IPS-NIHi7 (cell line): ENCODE results near the gene CDCA5.

ENCODE experiments used
- DNase-seq: peaks from one replicate; pipeline ENCODE4 v3.0.0; 2012; ENCODE audit warnings: mixed read lengths; ENCODE audit errors: extremely low spot score

The CDCA5 gene, protein sequence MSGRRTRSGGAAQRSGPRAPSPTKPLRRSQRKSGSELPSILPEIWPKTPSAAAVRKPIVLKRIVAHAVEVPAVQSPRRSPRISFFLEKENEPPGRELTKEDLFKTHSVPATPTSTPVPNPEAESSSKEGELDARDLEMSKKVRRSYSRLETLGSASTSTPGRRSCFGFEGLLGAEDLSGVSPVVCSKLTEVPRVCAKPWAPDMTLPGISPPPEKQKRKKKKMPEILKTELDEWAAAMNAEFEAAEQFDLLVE

DNA sequence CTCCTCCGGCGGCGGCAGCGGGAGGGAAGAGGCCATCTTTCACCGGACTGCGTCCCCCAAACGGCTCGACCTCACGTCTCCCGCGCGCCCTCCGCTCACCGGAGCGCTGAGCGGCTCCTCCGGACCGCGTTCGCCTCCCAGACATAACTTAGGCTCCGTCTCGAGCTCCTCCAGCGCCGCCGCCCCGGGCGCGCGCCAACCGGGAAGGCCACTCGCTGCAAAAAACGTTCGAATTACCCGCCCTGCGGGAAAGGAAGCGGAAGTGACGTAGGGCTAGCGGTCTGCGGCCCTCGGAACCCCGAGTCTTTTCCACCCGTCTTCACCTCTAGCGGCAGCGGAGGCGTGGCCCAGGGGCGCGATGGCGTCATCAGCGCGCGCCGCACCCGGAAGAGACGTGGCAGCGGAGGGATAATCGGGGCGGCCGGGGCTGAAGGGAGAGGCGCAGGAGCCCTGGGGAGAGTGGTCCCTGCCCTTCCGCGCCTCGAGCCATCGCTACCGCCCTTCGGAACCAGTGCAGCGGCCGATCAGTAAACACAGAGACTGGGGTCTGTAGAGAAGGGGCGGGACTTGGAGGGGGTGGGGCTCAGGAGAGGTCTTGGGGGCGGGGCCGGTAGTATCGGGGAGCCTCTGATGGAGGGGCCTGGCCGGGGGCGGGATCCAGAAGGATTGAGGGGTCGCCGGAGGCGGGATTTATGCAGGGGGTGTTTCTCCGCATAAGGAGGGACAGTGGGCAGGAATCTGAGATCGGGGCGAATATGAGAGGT lies at the start of gene CDCA5, which contains the start of gene ZFPL1:
Gene CDCA5 (minus strand): TSS at position 207 of the 764 bp plus-strand sequence. CDS start 62 bp downstream, at position 145.
Gene ZFPL1 (plus strand): TSS at position 389 of the 764 bp plus-strand sequence. CDS start 477 bp downstream, outside the sequence.
- peak; percentile 99 for DNase-seq

DNA sequence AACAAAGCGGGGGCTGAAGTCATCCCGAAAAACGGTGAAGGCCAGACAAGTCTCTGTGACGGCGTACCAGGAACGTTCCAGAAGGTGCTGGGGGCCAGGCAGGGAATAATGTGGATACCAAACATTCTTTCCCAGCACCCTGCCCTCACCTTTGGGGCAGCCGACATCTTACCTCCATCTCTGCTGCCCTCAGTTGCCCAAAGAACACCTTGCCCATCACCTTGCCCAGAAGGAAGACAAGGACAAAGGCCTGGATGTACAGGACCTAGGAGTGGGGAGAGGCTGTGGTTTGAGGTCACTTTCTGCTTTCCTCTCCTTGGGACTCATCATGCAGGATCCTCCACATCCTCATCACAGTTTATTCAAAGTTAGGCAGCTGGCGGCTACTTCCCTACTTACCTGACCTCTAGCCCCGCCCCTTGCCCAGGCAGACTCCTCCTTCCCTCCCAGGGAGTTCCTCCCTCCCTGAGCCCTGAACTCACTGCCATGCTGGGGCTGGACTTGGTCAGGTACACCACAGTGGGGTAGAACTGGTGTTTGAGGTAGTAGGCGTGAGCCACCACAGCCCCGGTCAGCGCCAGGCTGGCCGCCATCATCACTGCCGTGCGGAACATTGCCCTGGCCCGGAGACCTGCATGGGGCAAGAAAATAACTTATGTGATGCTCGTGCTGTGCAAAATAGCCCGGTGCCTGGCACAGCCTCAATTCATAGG lies 49.3 kb upstream of the CDCA5 start:
- DNase-seq: peak; percentile 70

DNA sequence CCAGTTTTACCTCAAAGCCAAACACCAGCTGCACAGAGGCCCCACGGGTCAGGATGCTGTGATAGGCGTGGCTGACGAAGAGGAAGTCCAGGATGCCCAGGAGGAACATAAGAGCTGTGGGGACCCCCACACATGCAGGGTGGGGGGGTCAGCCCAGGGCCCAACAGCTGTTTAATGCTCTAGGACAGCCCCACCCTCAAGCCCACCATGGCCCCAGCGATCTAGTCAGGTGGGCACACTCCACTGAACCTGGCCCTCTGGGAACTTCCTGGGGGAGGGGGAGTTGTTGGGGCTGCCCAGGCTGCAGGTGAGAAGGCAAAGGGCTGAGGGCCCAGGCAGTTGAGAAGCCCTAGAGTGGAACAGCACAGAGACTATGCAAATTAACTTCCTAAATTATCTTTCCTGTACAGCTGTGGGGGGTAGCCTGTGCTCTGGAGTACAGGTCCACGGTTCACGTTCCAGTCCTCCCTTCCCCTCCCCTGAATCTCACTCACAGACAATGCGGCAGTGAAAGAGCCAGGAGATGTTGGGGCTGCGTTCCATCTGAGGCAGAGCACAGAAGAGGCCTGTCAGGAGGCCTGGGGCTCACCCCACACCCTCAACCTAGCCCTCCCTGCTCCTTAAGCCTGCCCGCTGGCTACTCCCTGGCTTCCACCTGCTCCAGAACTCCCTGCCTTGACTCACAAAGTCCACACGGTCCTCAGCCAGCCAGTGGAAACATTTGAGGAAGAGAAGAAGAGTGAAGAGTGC lies 48.6 kb upstream of the CDCA5 start:
- DNase-seq: no peak

DNA sequence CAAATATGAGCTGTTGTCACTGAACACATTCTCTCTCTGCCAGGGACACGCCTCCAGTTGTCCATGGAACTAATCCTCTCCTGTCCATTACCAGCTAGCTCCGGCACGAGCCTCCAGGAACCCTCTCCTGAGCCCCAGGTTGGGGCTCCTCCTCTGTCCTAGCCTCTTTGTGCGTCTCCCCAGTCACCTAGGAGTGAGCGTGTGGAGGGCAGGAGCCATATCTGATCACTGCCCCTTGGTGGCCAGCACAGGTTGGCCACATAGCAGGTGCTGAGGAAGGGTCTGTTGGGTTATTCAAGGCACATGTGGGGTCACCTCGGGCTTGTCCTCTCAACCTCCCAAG lies 48.0 kb upstream of the CDCA5 start:
- DNase-seq: no peak

DNA sequence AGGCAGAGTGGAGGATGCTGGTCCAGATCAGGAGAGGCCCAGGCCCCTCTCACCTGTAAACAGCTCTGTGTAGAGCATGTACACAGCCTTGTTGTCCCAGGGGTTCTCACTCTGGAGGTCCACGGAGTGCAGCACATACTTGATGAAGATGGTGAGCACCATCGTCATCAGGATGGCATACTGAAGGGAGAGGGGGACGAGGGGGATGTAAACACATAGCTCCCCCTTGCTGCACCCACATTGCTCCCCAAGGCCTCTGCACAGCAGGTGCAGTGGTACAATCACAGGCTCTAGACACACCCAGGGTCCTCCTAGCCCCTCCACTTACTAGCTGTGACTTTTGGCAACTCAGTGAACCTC lies 47.6 kb upstream of the CDCA5 start:
- no peak for DNase-seq

DNA sequence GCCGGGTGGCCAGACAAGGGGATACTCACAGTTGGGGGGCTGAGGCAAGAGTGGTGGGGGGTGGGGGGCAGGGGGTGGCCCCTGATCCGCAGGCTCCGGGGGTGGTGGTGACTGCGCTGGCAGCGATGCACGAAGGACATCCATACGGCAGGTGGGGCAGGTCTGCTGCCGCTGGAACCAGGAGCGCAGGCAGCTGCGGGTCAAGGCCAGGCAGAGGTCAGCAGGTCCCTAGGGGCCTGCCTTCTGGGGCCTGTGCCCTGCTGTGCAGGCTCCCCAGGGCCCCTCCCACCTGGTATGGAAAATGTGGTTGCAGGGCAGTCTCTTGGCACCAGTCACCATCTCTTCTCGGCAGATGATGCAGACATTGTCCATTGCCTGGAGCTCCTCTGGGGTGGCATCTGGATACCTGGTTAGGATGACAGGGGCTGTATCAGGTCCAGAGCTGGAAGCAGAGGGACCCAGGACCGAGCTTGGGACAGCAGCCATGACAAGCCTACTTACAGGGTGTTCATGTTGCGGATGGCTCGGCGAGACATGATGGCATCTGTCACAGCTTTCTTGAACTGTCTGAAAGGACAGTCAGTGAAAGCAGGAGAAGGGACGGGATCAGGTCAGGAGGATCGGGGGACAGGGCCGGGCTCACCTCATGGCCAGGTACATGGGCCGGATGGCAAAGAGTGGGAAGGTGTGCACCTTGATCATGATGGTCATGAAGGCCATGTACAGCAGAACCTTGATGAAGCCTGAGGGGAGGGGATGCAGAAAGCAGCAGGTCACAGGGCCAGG lies 47.0 kb upstream of the CDCA5 start:
- DNase-seq: no peak

DNA sequence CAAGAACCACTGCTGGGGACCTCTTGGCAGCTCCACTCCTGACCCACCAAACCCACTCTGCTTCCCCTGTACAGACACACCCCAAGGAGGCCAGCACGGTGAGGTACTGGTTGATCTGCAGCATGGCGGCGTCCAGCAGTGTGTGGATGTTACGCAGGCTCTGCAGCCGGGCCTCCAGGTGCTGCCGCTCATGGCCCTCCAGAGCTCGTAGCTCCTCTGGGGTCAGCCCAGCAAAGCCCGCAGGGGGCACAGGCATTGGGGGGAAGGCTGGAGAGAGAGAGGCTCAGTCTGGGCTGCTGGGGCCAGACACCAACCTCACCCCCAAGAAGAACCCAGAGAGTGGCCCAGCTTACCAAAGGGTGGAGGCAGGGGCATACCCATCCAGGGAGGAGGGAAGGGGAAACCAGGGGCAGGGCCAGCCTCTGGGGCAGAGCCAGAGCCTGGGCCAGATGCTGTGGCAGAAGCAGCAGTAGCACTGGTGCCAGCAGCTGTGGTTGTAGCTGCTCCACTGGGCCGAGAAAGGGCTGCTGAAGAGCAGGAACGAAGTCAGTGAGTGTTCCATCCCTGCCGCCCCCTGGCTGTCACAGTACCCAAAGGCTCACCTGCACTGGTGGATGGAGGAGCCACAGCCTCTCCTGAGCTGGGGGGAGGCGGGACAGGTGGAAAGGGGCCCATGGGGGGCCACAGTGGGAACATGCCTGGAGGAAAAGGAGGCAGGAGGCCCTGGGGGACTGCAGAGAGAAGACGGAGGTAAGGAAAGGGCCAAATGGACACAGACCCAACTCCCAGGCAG lies 46.0 kb upstream of the CDCA5 start:
- no peak for DNase-seq

DNA sequence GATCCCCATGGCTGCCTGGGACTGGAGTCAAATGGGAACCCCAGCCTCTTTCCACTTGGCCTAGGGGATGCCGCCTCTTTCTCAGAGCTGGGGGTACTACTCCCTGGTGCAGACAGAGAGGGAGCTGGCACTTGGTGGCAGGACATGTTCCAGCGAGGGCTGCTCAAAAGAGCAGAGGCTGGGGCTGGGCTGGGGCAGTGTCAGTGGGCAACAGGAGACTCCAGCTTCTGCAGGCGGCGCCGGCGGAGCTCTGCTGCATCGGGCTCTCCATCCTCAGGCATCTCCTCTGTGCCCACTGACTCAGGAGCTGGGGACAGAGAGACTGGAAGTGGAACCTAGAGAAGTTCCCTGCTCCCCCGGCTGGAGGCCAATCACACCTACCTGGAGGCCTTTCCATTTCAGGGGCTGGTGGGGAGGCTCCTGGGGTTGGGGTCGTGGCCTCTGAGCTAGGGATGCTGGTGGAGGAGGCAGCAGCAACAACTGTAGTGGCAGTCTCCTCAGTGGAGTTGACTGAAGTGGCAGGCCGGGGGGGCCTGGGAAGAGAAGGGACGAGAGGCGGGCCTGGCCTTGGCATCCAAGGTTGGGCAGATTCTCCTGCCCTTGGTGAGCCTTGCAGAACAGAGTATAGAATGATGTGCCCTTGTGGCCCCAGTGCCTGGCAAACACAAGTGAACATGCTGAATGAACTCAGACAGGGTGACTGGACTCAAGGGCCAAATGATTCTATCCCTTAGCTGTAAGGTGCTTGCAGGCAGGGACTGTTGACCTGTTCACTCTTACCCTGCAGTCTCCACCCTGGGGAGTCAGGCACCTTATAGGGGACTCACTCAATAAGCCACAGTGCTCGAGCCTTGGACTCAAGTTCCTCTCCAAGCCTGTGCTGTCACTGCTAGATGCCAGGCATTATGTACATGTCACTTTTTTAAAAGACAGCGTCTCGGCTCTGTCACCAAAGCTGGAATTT lies 44.6 kb upstream of the CDCA5 start:
- no peak for DNase-seq

DNA sequence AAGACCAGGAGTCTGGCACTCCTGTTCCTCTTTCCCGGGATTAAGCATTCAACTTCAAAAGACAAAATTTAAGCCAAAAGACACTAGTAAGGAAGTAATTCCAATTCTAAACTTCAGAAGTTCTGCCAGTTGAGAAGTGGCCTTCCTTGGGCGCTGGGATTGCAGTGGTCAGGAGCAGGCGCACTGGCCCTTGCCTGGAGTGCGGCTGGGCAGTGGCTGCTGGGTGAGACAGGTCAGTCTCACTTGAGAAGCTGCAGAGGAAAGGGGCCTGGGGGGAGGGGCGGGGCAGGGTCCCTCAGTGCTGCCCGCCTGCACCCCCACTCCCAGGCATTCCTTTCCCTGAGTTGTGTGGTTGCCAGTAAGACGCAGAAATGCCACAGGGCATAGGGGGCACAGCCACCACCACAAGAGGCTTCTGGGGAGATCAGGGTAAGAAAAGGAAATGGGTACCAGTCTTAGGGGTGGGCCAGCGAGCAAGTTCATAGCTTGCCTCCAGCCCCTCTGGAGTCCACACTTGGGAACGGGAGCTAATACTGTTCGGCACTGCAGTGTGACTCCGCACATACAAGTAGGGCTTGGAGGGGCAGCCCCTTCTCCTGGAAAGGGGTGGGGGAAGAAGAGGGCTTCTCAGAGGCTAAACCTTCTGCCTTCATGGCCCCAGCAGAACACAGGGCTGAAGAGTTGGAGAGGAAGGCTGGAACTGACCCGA lies 43.8 kb upstream of the CDCA5 start:
- DNase-seq: no peak

DNA sequence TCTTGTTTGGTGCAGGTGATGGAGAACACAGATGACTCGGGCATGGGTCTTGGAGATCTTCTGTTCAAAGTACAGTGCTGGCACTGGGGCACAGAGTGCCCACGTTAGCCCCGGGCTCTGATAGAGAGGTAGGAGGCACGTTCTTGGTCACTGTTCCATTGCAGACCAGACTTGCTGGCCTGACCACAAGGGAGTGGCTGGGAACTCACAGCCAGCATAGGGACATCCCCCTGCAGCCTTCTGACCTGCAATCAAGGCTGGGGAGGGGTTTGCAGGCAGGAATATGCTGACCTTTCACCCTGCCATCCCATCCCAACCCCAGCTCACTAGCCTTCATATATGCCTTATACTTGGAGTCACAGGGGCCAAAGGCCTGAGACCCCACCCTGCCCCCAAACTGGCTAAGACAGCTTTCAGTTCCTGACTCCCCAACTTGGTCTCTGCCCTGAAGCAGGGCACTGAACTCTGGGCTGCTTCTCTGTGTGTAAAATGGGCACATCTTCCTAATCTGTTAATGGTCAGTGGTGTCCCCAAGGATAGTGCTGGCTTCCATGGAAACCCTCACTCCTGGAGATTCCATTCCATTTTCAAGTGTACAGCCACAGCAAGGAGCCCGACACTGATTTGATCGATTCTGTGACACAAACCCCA lies 42.9 kb upstream of the CDCA5 start:
- DNase-seq: no peak

DNA sequence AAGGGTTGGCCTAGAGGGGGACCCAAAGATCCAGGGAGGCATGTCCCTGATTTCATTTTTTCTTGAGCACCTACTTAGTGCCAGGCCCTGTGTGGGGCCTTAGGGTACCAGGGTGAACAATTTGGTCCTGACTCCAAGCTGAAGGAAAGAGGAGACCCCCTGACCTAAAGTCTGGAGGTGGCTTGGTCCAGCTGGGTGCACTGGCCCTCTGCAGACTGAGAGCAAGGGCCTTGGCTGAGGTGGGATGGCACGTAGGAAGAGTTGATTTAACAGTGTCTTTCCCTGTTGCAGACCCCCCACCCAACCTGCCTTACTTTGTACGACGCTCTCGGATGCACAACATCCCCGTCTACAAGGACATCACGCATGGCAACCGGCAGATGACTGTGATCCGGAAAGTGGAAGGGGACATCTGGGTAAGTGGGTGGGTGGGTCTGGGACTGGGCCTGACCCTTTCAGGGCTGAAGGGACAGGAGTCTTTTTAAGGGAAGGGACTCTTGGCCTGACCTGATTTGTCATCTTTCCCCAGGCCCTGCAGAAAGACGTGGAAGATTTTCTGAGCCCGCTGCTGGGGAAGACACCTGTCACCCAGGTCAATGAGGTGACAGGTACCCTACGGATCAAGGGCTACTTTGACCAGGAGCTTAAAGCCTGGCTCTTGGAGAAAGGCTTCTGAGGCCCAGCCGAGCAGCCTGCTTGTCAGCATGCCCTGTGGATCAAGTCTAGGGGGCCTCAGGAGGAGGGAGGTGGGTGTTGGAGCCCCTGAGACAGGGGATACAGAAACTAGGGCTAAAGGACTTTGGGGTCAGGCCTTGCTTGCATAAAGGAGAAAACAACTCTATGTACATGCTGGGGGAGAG lies 41.6 kb upstream of the CDCA5 start:
- DNase-seq: no peak

DNA sequence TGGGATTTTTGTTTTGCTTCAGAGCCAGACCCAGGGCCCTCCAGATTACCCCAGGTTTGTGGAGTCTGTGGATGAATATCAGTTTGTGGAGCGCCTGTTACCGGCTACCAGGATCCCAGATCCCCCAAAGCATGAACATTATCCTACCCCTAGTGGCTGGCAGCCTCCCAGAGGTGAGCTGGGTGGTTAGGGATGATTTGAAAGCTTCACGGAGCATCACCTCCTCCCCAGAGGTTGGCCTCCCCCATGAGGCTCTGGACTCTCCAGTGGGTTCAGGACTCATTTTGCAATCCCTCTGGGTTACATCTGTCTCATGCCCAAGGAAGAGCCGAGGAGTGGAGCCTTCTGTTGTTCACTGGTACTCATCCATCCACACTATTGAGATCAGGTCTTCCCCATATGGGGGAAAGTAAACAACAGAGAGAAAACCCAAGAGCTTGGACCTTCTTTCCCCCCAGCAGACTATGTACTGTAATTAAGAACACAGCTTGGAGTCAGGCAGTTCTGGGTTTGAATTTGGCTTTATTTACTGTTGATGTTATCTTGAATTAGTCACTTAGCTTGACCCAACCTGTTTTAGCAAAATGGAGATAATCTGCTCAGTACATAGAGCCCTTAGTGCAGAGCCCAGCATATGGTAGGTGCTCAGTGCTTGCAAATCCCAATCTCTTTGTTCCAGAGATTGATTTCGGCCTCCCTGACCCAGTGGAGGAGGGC lies 40.8 kb upstream of the CDCA5 start:
- DNase-seq: no peak

DNA sequence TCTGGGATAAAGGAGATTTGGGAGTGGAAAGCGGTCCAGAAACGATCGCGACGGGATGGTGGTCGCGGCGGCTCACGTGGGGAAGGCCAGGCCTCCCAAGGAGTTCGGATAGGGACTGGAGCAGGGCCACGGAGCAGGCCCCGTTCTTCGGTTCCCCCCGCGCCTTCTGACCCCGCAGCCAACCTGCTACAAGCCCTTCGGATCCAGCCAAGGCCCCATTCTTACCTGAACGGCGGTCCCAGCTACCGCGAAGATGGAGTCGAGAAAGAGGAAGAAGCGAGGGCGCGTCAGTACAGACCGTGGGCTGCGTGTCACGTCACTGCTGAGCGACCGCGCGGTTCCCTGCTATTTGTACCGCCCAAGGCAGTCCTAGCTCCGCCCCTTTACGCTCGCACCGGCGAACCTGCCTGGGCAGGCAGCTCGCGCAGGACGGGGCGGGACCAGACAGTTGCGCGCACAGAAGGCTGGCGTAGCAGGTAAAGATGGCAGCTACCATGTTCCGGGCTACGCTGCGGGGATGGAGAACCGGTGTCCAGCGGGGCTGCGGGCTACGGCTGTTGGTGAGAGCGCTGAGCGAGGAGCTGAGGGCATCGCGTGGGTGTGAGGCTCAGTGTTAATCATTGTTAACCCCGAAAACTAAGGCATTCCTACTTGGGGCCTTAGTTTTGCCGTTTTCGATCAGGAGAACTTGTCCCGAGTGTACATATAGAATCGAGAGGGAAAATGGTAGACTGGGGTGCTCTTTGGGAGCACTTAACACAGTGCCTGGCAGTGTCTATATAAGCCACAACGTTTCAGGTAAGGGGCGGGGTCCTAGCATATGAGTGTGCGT lies 38.2 kb upstream of the CDCA5 start, which contains the start of the genes FAU and MRPL49:
Gene FAU (minus strand): TSS at position 270 of the 832 bp plus-strand sequence. CDS start 321 bp downstream, outside the sequence.
Gene MRPL49 (plus strand): TSS at position 457 of the 832 bp plus-strand sequence. CDS start 26 bp downstream, at position 483.
- DNase-seq: peak; percentile 97

DNA sequence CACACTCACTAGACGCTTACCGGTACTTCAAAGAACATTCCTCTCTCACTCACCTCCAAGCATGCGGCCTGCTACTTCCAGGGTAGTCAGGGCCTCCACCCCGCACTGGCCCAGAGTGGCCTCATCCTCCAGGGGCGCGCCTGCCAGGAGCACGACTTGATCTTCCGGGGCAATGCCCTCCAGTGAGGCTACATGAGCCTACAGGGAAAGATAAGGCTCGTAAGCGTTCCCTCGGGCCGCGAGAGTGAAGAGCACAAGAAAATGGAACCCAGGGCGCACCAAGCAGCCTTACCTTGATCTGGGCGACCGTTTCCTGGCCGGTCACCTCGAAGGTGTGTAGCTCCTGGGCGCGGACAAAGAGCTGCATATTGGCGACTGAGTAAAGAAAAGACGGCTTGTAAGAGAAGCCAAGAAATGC lies 37.6 kb upstream of the CDCA5 start:
- no peak for DNase-seq

DNA sequence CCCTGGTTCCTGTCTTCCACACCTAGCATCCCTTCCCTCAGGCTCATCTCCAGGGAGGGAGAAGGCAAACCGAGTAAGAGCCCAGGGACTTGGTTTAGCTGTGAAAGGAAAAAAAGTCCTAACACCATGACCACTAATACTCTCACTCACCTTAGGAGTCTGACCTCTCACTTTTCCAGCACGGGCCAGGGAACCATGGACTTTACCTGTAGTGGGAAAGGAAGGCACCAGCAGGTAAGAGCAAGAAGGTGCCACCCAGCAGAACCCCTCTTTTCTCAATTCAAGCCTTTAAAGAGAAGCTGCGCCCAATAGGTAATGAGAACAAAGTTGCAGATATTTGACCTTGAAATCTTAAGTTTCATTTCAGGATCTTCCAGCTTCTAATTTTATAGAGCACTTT lies 37.0 kb upstream of the CDCA5 start:
- DNase-seq: no peak
